SJSA1 (cell line): Measurements from ENCODE around the gene EPSTI1. TPM values are rescaled to one million over a fixed set of nuclear protein-coding genes. Genes with fewer than 3 reads are reported as not detected.

Source experiments
- DNase-seq, 2 experiments: peaks; one replicate each; pipeline ENCODE4 v3.0.0-alpha.2; 2015 to 2020; ENCODE audit warnings: low spot score in 2 of 2, low read depth in 1 of 2
- H3K27ac ChIP-seq: fragments of 250-450 bp; sonication (Bioruptor Pico); 2 replicates; pipeline ENCODE4 v1.5.1; 2020; ENCODE audit warnings: mild to moderate bottlenecking, moderate library complexity
- H3K27me3 ChIP-seq: fragments of 250-450 bp; sonication (Bioruptor Pico); replicated peaks from 2 replicates; pipeline ENCODE4 v1.5.1; 2020; ENCODE audit warnings: mild to moderate bottlenecking, moderate library complexity
- H3K36me3 ChIP-seq: fragments of 250-450 bp; sonication (Bioruptor Pico); 2 replicates; pipeline ENCODE4 v1.5.1; 2020; ENCODE audit warnings: mild to moderate bottlenecking
- H3K4me1 ChIP-seq: fragments of 250-450 bp; sonication (Bioruptor Pico); replicated peaks from 2 replicates; pipeline ENCODE4 v1.6.1; 2021; ENCODE audit warnings: mild to moderate bottlenecking
- H3K4me3 ChIP-seq: fragments of 250-450 bp; sonication (Bioruptor Pico); 2 replicates; pipeline ENCODE4 v1.5.1; 2020; ENCODE audit warnings: mild to moderate bottlenecking
- H3K9me3 ChIP-seq: fragments of 250-450 bp; sonication (Bioruptor Pico); replicated peaks from 2 replicates; pipeline ENCODE4 v1.5.1; 2020; ENCODE audit warnings: mild to moderate bottlenecking
- total RNA-seq: library from RNA; depleted of rRNA; stranded (reverse); fragments of >200 nt; shearing (Covaris generic); gene quantifications from 2 replicates; pipeline ENCODE4 v1.2.3, GENCODE V29; 2014

Gene EPSTI1
- total RNA-seq, 1 experiment from 2014 or later = 21.3 TPM

DNA sequence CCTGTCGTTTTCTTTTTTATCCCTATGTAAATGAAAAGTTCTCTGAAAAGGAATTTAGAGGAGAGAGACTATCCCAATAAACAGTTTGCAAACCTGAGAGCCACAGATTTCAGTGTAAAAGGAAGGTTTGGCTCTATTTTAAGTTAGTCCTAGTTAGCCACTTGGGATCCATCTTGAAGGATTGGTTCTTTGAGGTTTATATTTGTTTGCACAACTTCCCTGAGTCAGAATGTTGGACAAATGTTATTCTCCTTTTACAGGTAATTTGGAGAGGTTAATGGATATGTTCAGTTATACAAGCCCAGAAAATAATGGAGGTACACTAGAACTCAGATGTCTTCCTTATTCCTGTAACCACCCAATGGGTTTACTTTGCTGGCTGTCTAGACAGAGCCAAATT, 28.8 kb upstream of the EPSTI1 start:
- H3K9me3 ChIP-seq = peaks cover 3% of the 10 kb centered on the region; the same call in 1 of the 2 replicates
- H3K4me1 ChIP-seq = peaks cover 17% of the 10 kb centered on the region
- H3K27me3 ChIP-seq = no peaks in the 10 kb centered on the region
- no peak overlapping the region for H3K4me3 ChIP-seq
- peaks cover 9% of the 10 kb centered on the region for H3K36me3 ChIP-seq
- DNase-seq = no peak
- H3K27ac ChIP-seq = no peak overlapping the region

DNA sequence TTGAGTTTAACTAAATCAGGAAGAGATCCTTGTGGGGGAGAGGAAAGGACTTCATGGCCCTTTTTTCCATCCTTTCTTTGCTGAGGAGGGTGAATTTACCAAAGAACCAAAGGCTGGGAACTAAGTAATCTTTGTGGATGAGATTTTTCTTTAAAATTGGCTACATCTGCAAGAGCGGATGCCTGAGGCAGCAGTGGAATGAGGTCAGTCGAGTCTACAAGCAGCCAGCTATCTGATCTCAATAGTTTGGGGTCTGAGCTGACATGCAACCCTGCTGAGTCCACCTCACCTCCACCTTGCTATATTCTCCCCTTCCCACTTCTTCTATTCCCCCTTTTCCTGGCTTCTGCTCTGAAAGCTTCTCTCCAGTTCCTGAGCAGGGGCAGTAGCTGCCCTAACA, 27.8 kb upstream of the EPSTI1 start:
- Histone ChIP-seq H3K27ac (no peak overlapping the region), H3K36me3 (peaks cover 4% of the 10 kb centered on the region; the same call in 1 of the 2 replicates), H3K9me3 (peaks cover 3% of the 10 kb centered on the region; the same call in 1 of the 2 replicates), H3K4me3 (no peak overlapping the region), H3K27me3 (no peaks in the 10 kb centered on the region), H3K4me1 (peaks cover 17% of the 10 kb centered on the region)
- no peak for DNase-seq

DNA sequence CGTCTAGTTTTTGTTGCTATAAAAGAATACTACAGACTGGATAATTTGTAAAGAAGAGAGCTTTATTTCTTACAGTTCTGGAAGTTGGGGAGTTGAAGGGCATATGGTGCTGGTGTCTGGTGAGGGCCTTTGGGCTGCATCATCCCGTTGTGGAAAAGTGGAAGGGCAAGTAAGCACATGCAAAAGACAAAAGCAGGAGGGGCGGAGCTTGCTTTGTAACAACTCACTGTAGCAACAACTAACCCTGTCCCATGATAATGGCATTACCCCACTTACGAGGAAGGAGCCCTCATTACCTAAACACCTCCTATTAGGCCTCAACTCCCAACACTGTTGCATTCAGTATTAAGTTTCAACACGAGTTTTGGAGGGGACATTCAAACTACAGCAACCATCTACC, 24.2 kb upstream of the EPSTI1 start:
- Histone ChIP-seq H3K36me3 (no peaks in the 10 kb centered on the region), H3K4me3 (no peak overlapping the region), H3K9me3 (no peaks in the 10 kb centered on the region), H3K27me3 (no peaks in the 10 kb centered on the region), H3K4me1 (no peaks in the 10 kb centered on the region; the same call in 1 of the 2 replicates), H3K27ac (no peak overlapping the region)
- DNase-seq = no peak

DNA sequence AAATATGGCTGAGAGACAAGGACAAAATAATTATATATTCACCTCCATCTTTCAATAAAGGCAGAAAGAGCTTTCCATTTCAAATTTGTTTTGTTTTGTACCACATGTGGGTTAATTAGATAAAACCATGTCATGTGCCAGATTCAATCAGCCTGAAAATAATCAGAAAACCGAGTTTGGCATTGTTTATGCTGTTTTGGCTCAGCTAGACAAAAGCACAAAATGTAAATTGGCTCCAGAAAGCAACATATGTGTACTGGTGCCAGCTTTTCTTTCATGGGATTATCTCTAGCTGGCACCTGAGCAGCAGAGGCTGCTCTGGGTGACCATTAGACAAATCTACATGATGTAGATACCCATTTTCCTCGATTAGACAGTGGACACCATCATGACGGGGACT, 22.1 kb upstream of the EPSTI1 start:
- Histone ChIP-seq H3K4me3 (no peak overlapping the region), H3K27me3 (no peaks in the 10 kb centered on the region), H3K36me3 (no peaks in the 10 kb centered on the region), H3K9me3 (no peaks in the 10 kb centered on the region), H3K4me1 (peaks cover 3% of the 10 kb centered on the region; the same call in 1 of the 2 replicates), H3K27ac (no peak overlapping the region)
- no peak for DNase-seq

DNA sequence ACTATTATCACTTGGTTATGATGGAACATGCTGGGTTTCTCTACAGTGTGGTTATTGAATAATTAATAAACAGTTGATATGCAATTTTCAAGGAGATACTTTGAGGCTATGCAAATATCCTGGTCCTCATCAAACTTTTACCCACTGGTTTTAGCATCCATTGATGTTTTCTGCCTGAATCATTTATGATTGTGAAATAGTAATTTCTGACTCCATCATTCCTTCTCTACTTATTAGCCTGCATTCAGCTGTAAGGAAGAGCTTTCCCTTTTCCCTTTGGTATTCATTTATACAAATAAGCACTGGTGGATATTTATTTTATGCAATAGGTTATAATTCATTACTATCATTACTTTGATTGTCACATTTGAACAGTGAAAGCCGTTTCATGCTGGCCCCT, 17.5 kb upstream of the EPSTI1 start:
- no peak overlapping the region for H3K4me3 ChIP-seq
- H3K27me3 ChIP-seq = no peaks in the 10 kb centered on the region
- H3K4me1 ChIP-seq = peaks cover 40% of the 10 kb centered on the region
- DNase-seq = no peak
- H3K36me3 ChIP-seq = no peaks in the 10 kb centered on the region
- no peak overlapping the region for H3K27ac ChIP-seq
- H3K9me3 ChIP-seq = no peaks in the 10 kb centered on the region

DNA sequence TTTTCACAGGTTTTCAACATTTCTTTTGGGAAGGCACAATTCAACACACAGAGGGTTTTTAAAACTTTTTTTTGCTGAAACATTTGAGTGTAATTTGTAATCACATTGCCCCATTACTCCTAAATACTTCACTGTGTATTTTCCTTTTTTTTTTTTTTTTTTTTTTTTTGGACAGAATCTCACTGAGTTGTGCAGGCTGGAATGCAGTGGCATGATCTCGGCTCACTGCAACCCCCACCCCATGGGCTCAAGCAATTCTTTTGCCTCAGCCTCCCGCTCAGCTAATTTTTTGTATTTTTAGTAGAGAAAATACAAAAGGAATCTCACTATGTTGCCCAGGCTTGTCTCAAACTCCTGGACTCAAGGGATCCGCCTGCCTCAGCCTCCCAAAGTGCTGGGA, 16.6 kb upstream of the EPSTI1 start:
- Histone ChIP-seq H3K36me3 (no peaks in the 10 kb centered on the region), H3K4me3 (no peak overlapping the region), H3K27ac (no peak overlapping the region), H3K27me3 (no peaks in the 10 kb centered on the region), H3K4me1 (peaks cover 43% of the 10 kb centered on the region), H3K9me3 (no peaks in the 10 kb centered on the region)
- DNase-seq = no peak

DNA sequence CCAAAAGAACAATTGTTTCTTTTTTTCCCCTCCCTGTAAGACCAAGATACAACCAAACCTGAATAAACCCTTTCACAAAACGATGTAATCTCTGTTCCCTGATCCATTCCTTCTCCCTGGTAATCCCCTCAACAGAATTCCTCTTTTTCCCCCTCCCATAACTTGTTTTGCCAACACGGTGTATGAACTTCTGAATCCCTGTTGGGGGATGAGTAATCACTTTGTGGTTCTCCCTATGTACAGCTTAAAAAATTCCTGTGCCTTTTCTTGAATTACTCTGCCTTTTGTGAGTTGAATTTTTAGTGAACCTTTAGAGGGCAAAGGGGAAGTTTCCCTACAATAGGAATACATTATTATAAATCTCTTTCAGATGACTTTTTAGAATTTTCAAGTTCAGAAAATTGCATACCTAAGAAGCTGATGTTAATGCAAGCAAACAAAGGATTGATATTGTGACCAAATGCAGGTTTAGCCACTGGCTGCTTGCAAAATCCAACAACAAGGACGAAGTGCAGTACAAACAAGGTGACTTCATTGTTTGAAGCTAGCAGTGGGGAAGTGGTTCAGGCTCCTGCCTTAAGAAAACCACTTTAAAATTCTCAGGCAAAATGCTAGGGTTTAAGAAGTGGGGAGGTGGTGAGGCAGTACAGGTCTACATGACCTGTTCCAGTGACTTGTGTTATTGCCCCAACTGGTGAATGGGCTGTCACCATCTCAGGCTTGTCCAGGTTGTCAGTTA, 15.0 kb upstream of the EPSTI1 start:
- DNase-seq = peak in 1 of 2 experiments; percentile 71
- no peaks in the 10 kb centered on the region for H3K36me3 ChIP-seq
- no peaks in the 10 kb centered on the region for H3K9me3 ChIP-seq
- no peak overlapping the region for H3K4me3 ChIP-seq
- peaks cover 43% of the 10 kb centered on the region for H3K4me1 ChIP-seq
- H3K27ac ChIP-seq = peak overlapping the region; percentile 76
- H3K27me3 ChIP-seq = no peaks in the 10 kb centered on the region

DNA sequence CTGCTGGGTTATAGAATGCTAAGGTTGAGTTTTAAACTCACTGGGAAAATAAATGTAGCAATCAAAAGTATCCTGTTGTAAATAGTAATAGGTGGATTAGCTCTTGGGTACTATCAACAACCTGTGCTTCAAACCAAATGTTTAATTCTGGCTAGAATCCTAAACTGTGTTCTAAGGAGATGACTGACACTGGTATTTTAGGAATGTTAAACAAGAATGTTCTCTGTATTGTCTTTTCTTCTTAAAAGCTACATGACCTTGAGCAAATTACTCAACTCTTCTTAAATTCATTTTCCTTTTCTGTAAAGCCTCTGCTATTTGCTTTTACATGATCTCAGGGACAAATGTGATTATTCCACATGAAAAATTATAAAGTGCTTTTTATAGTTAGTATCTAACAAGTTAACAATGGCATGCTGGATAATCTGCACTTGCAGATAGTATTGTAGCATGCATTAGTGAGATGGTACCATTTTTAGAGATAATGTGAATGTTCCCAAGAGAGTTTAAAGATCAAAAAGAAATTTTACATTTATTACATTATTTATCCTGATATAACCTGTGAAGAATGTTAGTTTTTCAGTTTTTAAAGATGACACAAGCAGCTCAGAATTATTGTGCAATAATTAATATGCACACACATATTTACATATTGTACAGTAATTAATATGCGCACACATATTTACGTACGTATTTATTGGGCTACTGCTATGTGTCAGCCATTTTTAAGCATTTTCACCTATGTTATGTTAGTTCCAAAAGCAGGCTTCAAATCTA, 13.6 kb upstream of the EPSTI1 start:
- Histone ChIP-seq H3K4me1 (peaks cover 43% of the 10 kb centered on the region), H3K4me3 (no peak overlapping the region), H3K9me3 (no peaks in the 10 kb centered on the region), H3K27ac (peak overlapping the region; percentile 76), H3K27me3 (no peaks in the 10 kb centered on the region), H3K36me3 (no peaks in the 10 kb centered on the region)
- peak in 1 of 2 experiments; percentile 67 for DNase-seq

DNA sequence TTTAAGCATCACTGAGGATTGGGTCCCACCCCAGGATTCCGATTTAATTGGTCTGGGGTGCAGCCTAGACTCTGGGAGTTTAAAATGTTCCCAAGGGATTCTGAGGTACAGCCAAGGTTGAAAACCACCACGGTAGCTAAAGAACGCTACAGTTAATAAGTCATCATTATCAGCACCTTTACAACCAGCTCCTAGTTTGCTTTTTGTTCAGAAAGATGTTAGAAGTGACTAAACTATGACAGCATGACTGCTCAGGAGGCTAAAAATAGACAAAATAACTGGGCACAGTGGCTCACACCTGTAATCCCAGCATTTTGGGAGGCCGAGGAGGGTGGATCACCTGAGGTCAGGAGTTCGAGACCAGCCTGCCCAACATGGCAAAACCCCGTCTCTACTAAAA, 11.7 kb upstream of the EPSTI1 start:
- Histone ChIP-seq H3K36me3 (no peaks in the 10 kb centered on the region), H3K9me3 (no peaks in the 10 kb centered on the region), H3K4me3 (no peak overlapping the region), H3K4me1 (peaks cover 37% of the 10 kb centered on the region), H3K27ac (no peak overlapping the region), H3K27me3 (no peaks in the 10 kb centered on the region)
- DNase-seq = no peak

DNA sequence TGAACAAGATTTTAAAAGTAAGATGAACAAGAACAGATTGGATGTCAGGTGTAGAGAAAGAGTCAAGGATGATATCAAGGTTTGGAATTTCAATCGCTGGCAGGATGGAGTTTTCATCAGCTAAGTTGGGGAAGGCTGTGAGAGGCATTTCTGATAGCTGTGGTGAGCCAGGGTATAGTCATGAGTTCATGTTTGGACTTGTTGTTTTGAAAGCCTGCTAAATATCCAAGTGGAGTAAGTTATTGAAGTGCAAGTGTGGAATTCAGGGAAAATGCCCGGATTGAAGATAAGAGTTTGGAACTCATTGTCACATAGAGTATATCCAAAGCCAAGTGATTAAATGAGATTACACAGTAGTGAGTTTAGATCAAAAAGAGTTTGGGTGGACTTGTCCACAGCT, 11.0 kb upstream of the EPSTI1 start:
- Histone ChIP-seq H3K27ac (no peak overlapping the region), H3K36me3 (no peaks in the 10 kb centered on the region), H3K4me3 (no peak overlapping the region), H3K9me3 (no peaks in the 10 kb centered on the region), H3K4me1 (peaks cover 38% of the 10 kb centered on the region), H3K27me3 (no peaks in the 10 kb centered on the region)
- no peak for DNase-seq

DNA sequence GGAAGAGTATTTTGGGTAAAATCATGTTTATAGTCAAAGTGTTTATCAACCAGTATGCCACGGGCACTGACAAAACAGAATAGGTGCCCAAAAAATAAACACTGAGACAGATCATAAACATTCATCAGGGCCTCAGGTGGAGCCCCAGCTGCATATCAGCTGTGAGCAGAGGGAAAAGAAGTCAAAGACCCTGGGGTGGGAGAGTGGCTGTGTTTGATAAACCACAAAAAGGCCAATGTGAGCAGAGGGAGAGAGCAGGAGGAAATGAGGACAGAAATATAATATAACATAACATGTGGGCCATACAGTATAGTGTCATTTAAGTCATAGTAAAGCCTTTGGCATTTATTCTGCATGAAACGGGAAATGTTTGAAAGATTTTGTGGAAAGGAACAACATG, 10.0 kb upstream of the EPSTI1 start:
- peaks cover 38% of the 10 kb centered on the region for H3K4me1 ChIP-seq
- no peak overlapping the region for H3K27ac ChIP-seq
- no peaks in the 10 kb centered on the region for H3K27me3 ChIP-seq
- no peaks in the 10 kb centered on the region for H3K9me3 ChIP-seq
- no peaks in the 10 kb centered on the region for H3K36me3 ChIP-seq
- DNase-seq = no peak
- H3K4me3 ChIP-seq = no peak overlapping the region

DNA sequence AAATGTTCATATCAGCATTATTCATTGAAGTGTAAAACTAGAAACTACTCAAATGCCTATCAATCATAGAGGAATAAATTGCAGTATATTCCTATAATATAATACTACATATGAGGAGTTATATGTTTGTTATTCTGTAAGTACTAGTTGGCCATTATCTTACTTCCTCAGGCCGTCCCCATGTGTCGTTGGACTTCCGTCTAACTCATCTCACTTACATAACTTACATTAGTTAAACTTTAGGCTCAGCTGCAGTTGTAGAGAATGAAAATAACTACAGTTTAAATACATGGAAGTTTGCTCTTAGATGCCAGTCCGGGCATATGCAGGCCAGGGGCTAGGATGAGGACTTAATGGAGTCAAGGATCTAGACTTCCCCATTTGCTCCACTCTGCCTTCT, 8.6 kb upstream of the EPSTI1 start:
- Histone ChIP-seq H3K9me3 (no peaks in the 10 kb centered on the region), H3K27me3 (no peaks in the 10 kb centered on the region), H3K4me3 (no peak overlapping the region), H3K4me1 (peaks cover 35% of the 10 kb centered on the region), H3K27ac (no peak overlapping the region), H3K36me3 (no peaks in the 10 kb centered on the region)
- no peak for DNase-seq

DNA sequence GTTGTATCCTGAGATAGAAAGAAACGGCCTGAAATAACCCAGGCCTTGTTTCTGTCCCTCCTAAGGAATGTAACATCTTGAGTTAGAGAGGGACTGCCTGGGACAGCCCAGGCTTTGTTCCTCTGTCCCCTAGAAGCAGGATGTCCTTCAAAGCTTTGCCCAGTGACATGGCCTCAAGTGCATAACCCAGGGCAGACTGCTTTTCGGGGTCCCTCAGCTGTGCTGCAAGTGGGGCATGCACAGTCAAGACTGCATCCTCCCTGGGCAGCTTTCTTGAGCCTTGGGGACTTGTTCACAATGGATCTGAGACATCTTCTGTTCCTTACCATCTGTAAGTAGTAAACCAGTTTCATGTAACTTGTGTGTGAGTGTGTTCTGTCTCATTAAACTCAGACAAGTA, 7.5 kb upstream of the EPSTI1 start:
- Histone ChIP-seq H3K4me1 (peaks cover 26% of the 10 kb centered on the region), H3K27me3 (no peaks in the 10 kb centered on the region), H3K27ac (no peak overlapping the region), H3K36me3 (no peaks in the 10 kb centered on the region), H3K9me3 (no peaks in the 10 kb centered on the region), H3K4me3 (no peak overlapping the region)
- no peak for DNase-seq

DNA sequence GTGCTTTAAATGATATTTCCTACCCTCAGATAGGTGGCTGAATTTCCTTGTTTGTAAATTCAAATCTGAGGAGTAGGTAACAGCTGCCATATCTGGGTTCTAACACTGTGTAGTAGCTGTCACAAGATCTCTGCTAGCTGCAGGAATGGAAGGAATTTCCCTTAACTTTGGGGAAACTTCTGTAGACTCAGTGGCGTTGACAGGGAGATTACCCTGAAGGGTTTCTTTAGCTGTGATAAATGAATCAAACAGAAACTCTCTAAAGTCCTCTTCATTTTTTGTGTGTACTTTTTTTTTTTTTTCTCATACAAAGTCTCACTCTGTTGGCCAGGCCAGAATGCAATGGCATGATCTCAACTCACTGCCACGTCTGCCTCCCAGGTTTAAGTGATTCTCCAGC, 5.3 kb upstream of the EPSTI1 start:
- DNase-seq = peak in 1 of 2 experiments; percentile 53
- H3K36me3 ChIP-seq = no peaks in the 10 kb centered on the region
- H3K4me3 ChIP-seq = no peak overlapping the region
- peaks cover 28% of the 10 kb centered on the region for H3K4me1 ChIP-seq
- peak overlapping the region; percentile 73 for H3K27ac ChIP-seq
- H3K9me3 ChIP-seq = no peaks in the 10 kb centered on the region
- H3K27me3 ChIP-seq = no peaks in the 10 kb centered on the region
